ENCODE measurements around the gene NID1.

The NID1 gene

GRCh38 chr1:236023926-236024565 lies 40.8 kb downstream of the NID1 start:
- TF ChIP-seq, protein P1, sequence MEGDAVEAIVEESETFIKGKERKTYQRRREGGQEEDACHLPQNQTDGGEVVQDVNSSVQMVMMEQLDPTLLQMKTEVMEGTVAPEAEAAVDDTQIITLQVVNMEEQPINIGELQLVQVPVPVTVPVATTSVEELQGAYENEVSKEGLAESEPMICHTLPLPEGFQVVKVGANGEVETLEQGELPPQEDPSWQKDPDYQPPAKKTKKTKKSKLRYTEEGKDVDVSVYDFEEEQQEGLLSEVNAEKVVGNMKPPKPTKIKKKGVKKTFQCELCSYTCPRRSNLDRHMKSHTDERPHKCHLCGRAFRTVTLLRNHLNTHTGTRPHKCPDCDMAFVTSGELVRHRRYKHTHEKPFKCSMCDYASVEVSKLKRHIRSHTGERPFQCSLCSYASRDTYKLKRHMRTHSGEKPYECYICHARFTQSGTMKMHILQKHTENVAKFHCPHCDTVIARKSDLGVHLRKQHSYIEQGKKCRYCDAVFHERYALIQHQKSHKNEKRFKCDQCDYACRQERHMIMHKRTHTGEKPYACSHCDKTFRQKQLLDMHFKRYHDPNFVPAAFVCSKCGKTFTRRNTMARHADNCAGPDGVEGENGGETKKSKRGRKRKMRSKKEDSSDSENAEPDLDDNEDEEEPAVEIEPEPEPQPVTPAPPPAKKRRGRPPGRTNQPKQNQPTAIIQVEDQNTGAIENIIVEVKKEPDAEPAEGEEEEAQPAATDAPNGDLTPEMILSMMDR (conservative IDR thresholded peaks at IDR 0.05) = no peak
- no peak for TF ChIP-seq ZFX (IDR thresholded peaks at IDR 0.05)
- H3K27ac ChIP-seq = no peak overlapping the region

GRCh38 chr1:236021424-236022135 lies 43.3 kb downstream of the NID1 start:
- no peak overlapping the region for H3K27ac ChIP-seq
- TF ChIP-seq ZFX (IDR thresholded peaks at IDR 0.05) = no peak
- TF ChIP-seq, protein P1 (conservative IDR thresholded peaks at IDR 0.05) = no peak

GRCh38 chr1:236020359-236021219 lies 44.3 kb downstream of the NID1 start:
- TF ChIP-seq, protein P1 (conservative IDR thresholded peaks at IDR 0.05) = no peak
- no peak for TF ChIP-seq ZFX (IDR thresholded peaks at IDR 0.05)
- no peak overlapping the region for H3K27ac ChIP-seq

DNA sequence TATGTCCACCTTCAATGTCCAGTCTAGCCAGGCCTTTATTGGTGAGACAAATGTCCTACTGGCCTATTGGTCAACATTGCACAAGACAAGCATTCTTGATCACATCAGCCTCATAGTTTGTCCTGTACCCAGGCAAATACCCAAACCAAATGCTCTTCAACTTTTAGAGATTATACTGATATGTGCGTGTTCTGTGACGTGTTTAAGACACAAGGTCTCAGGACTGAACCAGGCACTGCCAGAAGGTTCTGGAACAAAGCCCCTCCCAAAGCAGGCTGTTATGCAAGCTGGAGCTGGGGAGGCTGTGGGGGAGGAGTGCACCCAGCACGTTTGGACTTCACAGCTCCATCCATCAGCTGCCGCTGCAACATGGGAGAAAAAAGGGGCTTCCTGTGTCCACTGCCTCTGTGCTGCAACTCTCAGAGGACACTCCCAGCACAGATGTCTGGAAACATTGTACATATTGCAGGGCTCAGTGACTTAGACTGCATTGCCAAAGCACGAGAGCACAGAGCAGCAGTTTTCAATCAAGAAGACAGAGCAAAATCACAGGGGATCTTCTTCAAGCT lies 45.9 kb downstream of the NID1 start:
- H3K27ac ChIP-seq = no peak overlapping the region
- no peak for TF ChIP-seq ZFX (IDR thresholded peaks at IDR 0.05)

DNA sequence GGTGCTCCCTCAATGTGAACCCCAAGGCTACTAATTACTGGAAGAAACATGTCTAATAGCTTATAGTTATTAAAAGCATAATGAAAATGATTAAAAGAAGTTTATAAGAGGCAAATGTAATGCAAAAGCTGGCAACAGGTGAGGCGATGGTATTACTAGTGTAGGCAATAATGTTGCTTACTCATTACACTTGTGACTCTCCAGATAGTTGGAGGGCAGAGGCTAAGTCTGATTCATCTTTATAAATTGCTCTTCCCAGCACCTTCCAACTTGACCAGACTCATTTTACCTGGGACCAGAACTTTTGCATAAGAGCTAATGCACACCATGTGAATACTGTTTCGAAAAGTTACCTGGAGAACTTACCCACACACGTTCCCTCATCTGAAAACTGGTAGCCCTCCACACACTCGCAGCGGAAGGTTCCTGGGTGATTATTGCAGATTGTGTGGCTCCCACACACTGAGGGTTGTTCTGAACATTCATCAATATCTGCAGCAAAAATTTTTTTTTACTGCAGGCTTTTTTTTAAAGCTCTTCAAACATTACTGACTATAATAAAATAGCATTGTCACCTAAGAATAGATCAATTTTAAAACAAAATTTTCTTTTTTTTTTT lies 48.0 kb downstream of the NID1 start:
- TF ChIP-seq, protein P1 (conservative IDR thresholded peaks at IDR 0.05) = no peak
- TF ChIP-seq ZFX (IDR thresholded peaks at IDR 0.05) = no peak
- no peak overlapping the region for H3K27ac ChIP-seq

DNA sequence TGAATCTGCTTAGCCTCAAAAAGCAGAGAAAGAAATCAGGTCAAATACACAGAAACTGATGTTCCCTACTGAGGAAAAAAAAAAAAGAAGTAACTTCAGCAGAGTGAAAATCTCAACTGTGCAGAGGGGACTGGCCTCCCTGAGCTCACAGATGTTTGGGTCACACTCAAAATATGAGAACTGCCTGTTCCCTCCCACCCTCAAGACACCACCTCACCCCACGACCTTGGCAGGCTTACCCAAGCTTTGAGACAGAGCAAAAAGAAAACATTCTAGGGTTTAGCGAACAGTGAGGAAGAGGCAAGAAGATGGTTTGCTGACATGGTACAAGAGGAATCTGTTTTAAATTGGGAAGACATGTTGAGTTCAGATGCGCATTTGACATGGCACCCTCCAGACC lies 48.8 kb downstream of the NID1 start:
- TF ChIP-seq, protein P1 (conservative IDR thresholded peaks at IDR 0.05) = no peak
- TF ChIP-seq ZFX (IDR thresholded peaks at IDR 0.05) = no peak
- H3K27ac ChIP-seq = no peak overlapping the region

DNA sequence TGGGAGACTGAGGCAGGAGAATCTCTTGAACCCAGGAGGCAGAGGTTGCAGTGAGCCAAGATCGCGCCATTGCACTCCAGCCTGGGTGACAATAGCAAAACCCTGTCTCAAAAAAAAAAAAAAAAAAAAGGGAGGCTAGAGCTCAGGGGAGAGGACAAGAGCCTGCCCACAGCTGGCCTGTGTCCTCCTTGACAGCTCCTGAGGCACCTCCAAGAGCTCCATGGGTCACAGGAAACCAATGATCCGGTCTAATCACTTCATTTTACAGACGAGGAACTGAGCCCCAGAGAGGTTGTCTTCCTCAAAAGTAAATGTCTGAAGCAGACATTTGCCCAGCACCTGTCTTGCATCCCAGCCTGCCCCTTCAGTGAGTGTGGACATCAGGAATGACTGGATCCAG lies 49.4 kb downstream of the NID1 start:
- no peak for TF ChIP-seq ZFX (IDR thresholded peaks at IDR 0.05)
- TF ChIP-seq, protein P1 (conservative IDR thresholded peaks at IDR 0.05) = no peak
- no peak overlapping the region for H3K27ac ChIP-seq

All from C4-2B (cell line).